NCI-H226 (cell line): ENCODE results near the gene LIM2.
"Not testable (repeated sequence)": the region's sequence is repeated elsewhere in the genome, so short reads cannot be mapped to it uniquely, and the experiment has no call there.

Experiments used
- DNase-seq: peaks from one replicate; pipeline ENCODE4 v3.0.0-alpha.2; 2015

Gene LIM2

GRCh38 chr19:51387924-51388389, at the start of gene LIM2:
Gene LIM2, minus strand, starts transcription at chr19:51387974. Its CDS starts 531 bp downstream, at chr19:51387443.
- no peak for DNase-seq

- DNase-seq: no peak
Measured at GRCh38 chr19:51434456-51434855, 46.7 kb upstream of the LIM2 start.

GRCh38 chr19:51433043-51433442, 45.3 kb upstream of the LIM2 start:
- no peak for DNase-seq

GRCh38 chr19:51431124-51431523, 43.4 kb upstream of the LIM2 start:
- no peak for DNase-seq

- no peak for DNase-seq
Measured at GRCh38 chr19:51430221-51430620, 42.4 kb upstream of the LIM2 start.

- DNase-seq: no peak
Measured at GRCh38 chr19:51427201-51427600, 39.4 kb upstream of the LIM2 start.

GRCh38 chr19:51422053-51422448, 34.3 kb upstream of the LIM2 start:
- DNase-seq: peak; percentile 74

GRCh38 chr19:51421229-51422052, 33.7 kb upstream of the LIM2 start:
- DNase-seq: no peak

- DNase-seq: not testable (repeated sequence)
Measured at GRCh38 chr19:51420511-51420910, 32.7 kb upstream of the LIM2 start.

- DNase-seq: no peak
Measured at GRCh38 chr19:51418707-51419106, 30.9 kb upstream of the LIM2 start.

- no peak for DNase-seq
Measured at GRCh38 chr19:51417810-51418157, 30.0 kb upstream of the LIM2 start.

- no peak for DNase-seq
Measured at GRCh38 chr19:51417107-51417809, 29.5 kb upstream of the LIM2 start, which contains the start of gene SIGLEC10. Gene SIGLEC10, minus strand, starts transcription at chr19:51417642. Its CDS starts 61 bp downstream, at chr19:51417581.

GRCh38 chr19:51416422-51416821, 28.6 kb upstream of the LIM2 start:
- not testable (repeated sequence) for DNase-seq

- DNase-seq: no peak
Measured at GRCh38 chr19:51415187-51415586, 27.4 kb upstream of the LIM2 start.

- no peak for DNase-seq
Measured at GRCh38 chr19:51410950-51411748, 23.4 kb upstream of the LIM2 start.

- DNase-seq: no peak
Measured at GRCh38 chr19:51407511-51408131, 19.8 kb upstream of the LIM2 start.

- DNase-seq: no peak
Measured at GRCh38 chr19:51402117-51402516, 14.3 kb upstream of the LIM2 start.

- DNase-seq: not testable (repeated sequence)
Measured at GRCh38 chr19:51399936-51400335, 12.2 kb upstream of the LIM2 start.

- no peak for DNase-seq
Measured at GRCh38 chr19:51399231-51399630, 11.5 kb upstream of the LIM2 start.

- DNase-seq: no peak
Measured at GRCh38 chr19:51398096-51398704, 10.4 kb upstream of the LIM2 start.

- DNase-seq: not testable (repeated sequence)
Measured at GRCh38 chr19:51397453-51397852, 9.7 kb upstream of the LIM2 start.

GRCh38 chr19:51396175-51396574, 8.4 kb upstream of the LIM2 start:
- DNase-seq: no peak
